Activated CD8-positive, alpha-beta memory T cell treated with anti-CD3 and anti-CD28 coated beads for 1 hour (primary cell): ENCODE data around the gene PPARD.
A peak's percentile ranks its signal among the peaks of the same experiment; 100 is the strongest.
"Not testable (repeated sequence)": the region's sequence is repeated elsewhere in the genome, so short reads cannot be mapped to it uniquely, and the experiment has no call there.

Experiments
- DNase-seq, 2 donors: peaks; one replicate each; pipeline ENCODE4 v3.0.0-alpha.2; 2020; ENCODE audit warnings: low read depth in 1 of 2; ENCODE audit errors: extremely low read depth in 1 of 2

Gene PPARD

GRCh38 chr6:35342258-35343091 lies at the start of gene PPARD:
Gene PPARD (plus strand): TSS chr6:35342558. CDS start chr6:35411088, 68,530 bp downstream.
- DNase-seq = peak; percentile 91 to 96

- no peak for DNase-seq
These were observed 48.7 kb upstream of the PPARD start for GRCh38 chr6:35293681-35294080.

GRCh38 chr6:35294308-35294945 lies 47.9 kb upstream of the PPARD start:
- no peak for DNase-seq

GRCh38 chr6:35295036-35295435 lies 47.3 kb upstream of the PPARD start:
- no peak for DNase-seq

- DNase-seq = no peak
These were observed 46.6 kb upstream of the PPARD start for GRCh38 chr6:35295521-35296315.

DNA sequence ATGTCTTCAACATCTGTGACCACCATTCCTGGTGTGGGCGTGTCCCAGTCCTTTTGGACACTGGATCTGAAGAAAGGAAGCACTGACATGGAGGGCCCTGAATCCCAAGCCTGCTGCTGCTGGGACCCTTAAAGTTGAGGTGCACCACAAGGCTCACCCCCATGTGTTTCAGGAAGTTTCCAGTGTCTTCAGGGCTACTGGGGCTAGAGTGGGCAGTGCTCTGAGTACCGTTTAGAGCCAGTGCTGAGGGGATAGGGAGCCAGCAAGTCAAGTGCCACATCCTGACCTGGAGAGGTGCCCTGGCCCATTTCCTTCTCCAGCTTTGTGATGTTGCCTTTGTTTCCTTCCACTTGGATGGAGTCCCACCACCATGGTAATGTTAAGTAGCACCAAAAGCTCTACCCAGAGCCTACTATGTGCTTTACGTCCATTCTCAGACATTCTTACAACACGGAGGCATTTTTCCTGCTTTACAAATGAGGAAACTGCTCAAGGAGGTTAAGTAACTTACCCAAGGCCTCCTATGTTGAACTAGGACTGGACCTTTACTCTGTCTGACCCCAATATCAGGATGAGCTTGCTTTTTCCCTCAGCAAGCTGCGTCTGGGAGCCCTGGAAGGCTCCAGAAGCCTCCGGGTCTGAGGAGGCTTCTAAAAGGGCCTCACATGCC lies 45.3 kb upstream of the PPARD start:
- no peak for DNase-seq

DNA sequence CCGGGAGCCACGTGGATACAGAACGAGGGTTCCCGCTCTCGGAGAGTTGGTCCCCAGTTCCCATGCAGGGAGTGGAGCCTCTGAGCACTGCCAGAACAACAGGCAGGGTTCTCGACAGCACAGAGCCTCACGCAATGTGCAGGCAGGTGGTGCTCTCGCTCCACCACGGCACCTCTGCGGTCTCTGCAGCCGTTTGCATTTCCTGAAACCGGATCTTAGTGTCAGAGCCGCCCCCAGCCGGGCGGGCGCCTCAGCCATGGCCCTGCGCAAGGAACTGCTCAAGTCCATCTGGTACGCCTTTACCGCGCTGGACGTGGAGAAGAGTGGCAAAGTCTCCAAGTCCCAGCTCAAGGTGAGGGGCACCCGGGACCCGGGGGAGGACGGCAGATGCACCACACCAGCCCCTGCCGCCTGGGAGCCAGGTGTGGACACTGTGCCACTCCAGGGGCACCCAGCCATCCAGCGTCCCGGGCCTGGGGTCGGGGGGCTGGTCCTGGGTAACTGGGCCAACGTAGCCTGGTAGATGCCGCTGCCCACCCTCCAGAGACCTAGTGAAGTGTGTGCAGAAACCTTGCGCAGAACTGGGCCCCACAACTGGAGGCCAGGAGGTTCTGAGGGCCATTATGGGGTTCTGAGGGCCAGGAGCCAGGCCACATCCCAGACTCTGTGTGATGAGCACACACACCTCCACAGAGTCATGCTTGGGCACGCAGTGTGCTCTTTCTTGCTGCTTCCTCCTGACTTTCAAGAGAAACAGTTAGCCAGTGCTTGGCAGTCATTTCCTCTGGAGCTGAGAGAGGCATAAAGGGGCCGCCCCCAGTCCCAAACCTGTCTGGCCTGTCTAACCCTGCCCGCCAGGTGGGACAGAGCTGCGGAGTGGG lies 44.5 kb upstream of the PPARD start, which contains the start of gene DEF6:
DEF6 (plus strand) TSS at position 218 of the 881 bp plus-strand sequence; CDS start at position 257, 39 bp downstream.
- peak; percentile 73 to 76 for DNase-seq

DNA sequence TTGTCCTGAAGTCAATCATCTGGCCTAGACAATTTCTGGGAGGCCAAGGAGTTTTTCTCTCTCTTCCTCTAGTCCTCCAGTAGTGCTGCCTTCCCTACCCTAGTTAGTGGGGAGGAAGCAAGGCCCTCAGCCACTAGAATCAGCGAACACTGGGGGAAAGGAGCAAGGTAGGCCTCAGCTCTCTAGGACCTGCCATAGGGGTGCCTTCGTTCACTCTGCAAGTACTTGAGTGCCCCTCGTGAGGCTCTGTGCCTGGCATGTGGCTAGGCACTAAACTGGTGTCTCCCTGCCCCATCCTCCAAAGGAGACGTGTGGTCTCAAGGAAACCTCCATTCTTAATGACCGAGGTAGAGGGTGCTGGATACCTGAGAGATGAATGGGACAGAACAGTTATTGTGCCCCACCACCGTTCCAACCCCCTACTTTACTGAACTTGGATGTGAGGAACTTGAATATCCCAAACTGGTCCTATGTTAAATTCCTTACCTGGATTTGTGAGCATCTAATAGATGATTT lies 43.7 kb upstream of the PPARD start:
- DNase-seq = no peak

- DNase-seq = no peak
These were observed 42.7 kb upstream of the PPARD start for GRCh38 chr6:35299674-35300073.

GRCh38 chr6:35300848-35301247 lies 41.5 kb upstream of the PPARD start:
- DNase-seq = no peak

DNA sequence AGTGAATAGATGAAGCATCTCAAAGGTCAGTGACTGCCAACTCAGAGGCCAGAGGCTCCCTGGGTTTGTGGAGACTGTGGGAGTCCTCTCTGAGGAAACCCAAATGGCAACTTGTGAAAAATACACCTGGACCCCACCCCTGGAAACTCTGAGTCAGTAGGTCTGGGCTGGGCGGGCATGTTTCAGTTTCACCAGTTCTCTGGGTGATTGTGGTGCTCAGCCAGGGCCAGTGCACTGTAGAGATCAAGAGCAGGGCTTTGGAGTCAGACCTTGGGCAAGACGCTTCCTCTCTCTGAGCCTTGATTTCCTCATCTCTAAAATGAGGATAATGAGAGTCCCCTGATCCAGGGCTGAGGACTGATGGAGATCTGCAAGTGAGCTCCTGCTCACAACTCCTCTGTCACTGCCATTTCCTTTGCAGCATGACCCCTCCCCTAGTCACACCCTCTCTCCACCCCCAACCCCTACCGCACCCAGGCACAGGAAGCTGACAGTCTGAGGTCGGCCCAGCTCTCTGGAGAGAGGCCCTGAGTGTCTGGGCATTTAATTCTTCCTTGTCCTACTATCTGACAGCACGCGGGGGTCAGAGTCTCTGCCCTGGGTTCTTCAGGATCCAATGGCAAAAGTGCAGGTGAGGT lies 39.6 kb upstream of the PPARD start:
- peak; percentile 71 to 78 for DNase-seq

- DNase-seq = no peak
These were observed 38.1 kb upstream of the PPARD start for GRCh38 chr6:35304299-35304698.

DNA sequence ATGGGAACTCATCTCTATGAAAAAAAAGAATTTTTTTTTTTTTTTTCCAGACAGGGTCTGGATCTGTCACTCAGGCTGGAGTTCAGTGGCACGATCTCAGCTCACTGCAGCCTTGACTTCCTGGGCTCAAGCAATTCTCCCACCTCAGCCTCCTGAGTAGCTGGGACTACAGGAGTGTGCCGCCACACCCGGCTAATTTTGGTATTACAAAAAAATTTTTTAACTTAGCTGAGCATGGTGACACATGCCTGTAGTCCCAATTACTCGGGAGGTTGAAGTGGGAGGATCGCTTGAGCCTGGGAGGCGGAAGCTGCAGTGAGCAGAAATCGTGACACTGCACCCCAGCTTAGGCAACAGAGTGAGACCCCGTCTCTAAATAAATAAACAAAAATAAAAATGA lies 37.2 kb upstream of the PPARD start:
- DNase-seq = no peak

GRCh38 chr6:35307138-35307537 lies 35.2 kb upstream of the PPARD start:
- not testable (repeated sequence) for DNase-seq

- DNase-seq = not testable (repeated sequence)
These were observed 33.8 kb upstream of the PPARD start for GRCh38 chr6:35308543-35308942.

- no peak for DNase-seq
These were observed 32.6 kb upstream of the PPARD start for GRCh38 chr6:35309611-35310264.

DNA sequence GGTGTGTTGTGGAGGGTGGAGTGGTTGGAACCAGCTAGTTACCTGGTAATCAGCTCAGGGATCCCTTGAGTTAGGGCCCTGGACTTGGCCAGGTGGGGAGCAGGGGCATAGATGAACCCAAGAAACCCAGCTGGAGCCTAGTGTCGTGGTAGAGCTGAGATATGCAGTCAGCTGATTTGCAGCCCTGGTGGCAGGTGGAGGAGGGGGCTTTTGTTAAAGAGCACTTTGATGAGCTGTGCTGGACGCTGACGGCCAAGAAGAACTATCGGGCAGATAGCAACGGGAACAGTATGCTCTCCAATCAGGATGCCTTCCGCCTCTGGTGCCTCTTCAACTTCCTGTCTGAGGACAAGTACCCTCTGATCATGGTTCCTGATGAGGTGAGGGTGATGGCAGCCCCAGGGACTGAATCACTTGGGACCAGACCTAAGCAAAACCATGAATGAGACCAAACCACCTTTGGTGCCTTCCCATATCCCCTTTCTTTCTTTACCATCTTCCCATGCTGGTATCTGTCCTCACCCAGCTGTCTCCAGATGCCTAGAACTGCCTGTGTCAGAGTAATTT lies 32.0 kb upstream of the PPARD start:
- no peak for DNase-seq

- DNase-seq = peak in 1 of 2 donors; percentile 33
These were observed 30.8 kb upstream of the PPARD start for GRCh38 chr6:35311390-35312075.
